HepG2 (cell line): Measurements from ENCODE around the gene QRFPR. TPM values are rescaled to one million over a fixed set of nuclear protein-coding genes. Genes with fewer than 3 reads are reported as not detected.

ENCODE experiments used
- FOSL1 ChIP-seq: sonication (generic); formaldehyde crosslinking; IDR thresholded peaks from 2 replicates; pipeline ENCODE4 v1.9.0; 2021; ENCODE audit warnings: missing genetic modification reagents, borderline replicate concordance
- KIAA2018 ChIP-seq: sonication (generic); formaldehyde crosslinking; IDR thresholded peaks from 2 replicates; pipeline ENCODE4 v1.5.0; 2020; ENCODE audit warnings: mild to moderate bottlenecking, missing genetic modification reagents, borderline replicate concordance
- MED13 ChIP-seq: sonication (generic); formaldehyde crosslinking; IDR thresholded peaks from 2 replicates; pipeline ENCODE4 v1.5.0; 2020; ENCODE audit warnings: missing genetic modification reagents
- ZNF225 ChIP-seq: sonication (generic); formaldehyde crosslinking; IDR thresholded peaks from 2 replicates; pipeline ENCODE4 v1.4.0; 2020; ENCODE audit warnings: mild to moderate bottlenecking, missing genetic modification reagents
- ZNF318 ChIP-seq: sonication (generic); formaldehyde crosslinking; IDR thresholded peaks from 2 replicates; pipeline ENCODE4 v1.4.0; 2020; ENCODE audit warnings: mild to moderate bottlenecking, missing genetic modification reagents
- polyA plus RNA-seq, 8 experiments: library from polyadenylated mRNA; depleted of rRNA in 3 of 8; stranded (reverse) in 7 of 8; unstranded in 1 of 8; fragments of >200 nt; fragmentation: Illumina TruSeq in 4 of 8; extraction: Trizol in 4 of 8; gene quantifications; 2 replicates each; pipeline versions ENCODE4 v1.2.1 to v1.2.3, GENCODE V29; 2011 to 2016; ENCODE audit warnings: low read depth in 4 of 8, missing spikeins in 1 of 8, mixed read lengths in 1 of 8; ENCODE audit not compliant: insufficient read depth in 1 of 8
- total RNA-seq, 5 experiments: library from RNA; depleted of rRNA; stranded (reverse); fragments of >200 nt; fragmentation: Illumina TruSeq; extraction: Trizol; gene quantifications; 2 replicates each; pipeline ENCODE4 v1.2.3, GENCODE V29; 2016; ENCODE audit warnings: low read depth in 1 of 5

Gene QRFPR
- total and polyA plus RNA-seq, 2 of the 13 experiments (the other 11 are each of a cell fraction or from before 2014, with no cell fraction given): not detected

- no peak for TF ChIP-seq KIAA2018 (CRISPR knock-in tag)
- TF ChIP-seq MED13 (CRISPR knock-in tag): no peak
- TF ChIP-seq FOSL1 (CRISPR knock-in tag): no peak
- TF ChIP-seq ZNF318 (CRISPR knock-in tag): no peak
- no peak for TF ChIP-seq ZNF225 (CRISPR knock-in tag)
- TF ChIP-seq, all 625 proteins: peak for 0
These were observed 59.4 kb downstream of the QRFPR start (continued) for GRCh38 chr4:121321466-121321865.
